ENCODE measurements around the gene CCZ1B.
"Not testable (repeated sequence)": the region's sequence is repeated elsewhere in the genome, so short reads cannot be mapped to it uniquely, and the experiment has no call there.

The CCZ1B gene

DNA sequence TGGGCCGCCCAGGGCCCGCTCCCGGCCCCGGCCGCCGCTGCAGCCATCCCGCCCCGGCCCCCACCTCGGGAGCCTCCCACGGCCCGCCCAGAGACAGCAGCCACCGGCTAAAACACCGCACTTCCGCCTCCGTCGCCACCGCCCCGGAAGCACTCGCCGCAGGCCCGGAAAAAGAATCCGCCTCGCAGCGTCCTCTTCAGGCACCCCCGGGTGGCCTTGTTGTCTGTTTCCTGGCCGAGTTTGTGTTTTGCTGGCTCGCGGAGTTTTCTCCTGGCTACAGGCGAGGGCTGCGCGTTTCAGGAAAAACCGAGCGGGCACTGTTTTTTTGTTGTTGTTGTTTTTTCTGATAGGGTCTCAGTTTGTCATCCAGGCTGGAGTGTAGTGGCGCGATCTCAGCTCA lies at the start of gene CCZ1B:
Gene CCZ1B (minus strand): TSS at position 125 of the 400 bp plus-strand sequence. CDS start 78 bp downstream, at position 47.
- DNase-seq = peak; percentile 25

GRCh38 chr7:6875022-6875421 lies 48.9 kb upstream of the CCZ1B start:
- not testable (repeated sequence) for DNase-seq

DNA sequence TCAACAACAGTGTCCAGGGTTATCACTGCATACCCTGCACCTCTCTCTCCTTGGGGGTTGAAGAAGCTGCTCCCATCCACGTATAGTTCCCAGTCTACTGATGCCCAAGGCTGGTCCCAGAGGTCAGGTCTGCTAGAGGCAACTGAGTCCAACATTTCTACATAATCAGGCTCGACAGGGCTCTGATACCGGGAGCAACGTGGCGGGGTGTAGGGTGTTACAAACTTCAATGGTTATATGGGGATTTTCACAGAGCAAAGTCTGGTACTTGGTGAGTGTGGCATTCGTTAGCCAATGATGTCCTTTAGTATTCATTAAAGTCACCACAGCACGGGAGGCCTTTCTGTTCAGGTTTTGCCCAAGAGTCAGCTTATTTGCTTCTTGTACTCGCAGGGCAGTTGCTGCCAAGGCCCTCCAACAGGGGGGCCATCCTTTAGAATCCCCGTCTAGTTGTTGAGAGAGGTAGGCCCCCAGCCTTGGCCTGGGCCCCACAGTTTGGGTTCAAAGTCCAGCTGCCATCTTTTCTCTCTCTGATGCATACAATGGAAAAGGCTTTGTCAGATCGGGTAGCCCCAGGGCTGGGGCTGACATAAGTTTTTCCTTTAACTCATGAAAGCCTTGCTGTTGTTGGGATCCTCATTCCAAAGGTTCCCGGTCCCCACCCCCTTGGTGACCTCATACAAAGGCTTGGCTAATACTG lies 46.3 kb upstream of the CCZ1B start:
- not testable (repeated sequence) for DNase-seq

GRCh38 chr7:6871421-6872144 lies 45.5 kb upstream of the CCZ1B start:
- not testable (repeated sequence) for DNase-seq

DNA sequence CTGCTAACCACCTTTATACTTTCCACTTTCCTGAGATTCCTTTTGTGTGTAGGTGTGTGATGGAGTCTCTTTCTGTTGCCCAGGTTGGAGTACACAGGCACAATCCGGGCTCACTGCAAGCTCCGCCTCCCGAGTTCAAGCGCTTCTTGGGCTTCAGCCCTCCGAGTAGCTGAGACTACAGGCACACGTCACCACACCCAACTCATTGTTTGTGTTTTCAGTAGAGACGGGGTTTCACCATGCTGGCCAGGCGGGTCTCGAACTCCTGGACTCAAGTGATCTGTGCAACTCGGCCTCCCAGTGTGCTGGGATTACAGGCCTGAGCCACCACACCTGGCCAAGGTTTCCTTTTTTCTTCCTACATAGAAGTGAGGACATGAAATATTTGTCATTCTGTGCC lies 38.7 kb upstream of the CCZ1B start:
- not testable (repeated sequence) for DNase-seq

GRCh38 chr7:6864188-6864587 lies 38.1 kb upstream of the CCZ1B start:
- not testable (repeated sequence) for DNase-seq

GRCh38 chr7:6862876-6863275 lies 36.8 kb upstream of the CCZ1B start:
- DNase-seq = not testable (repeated sequence)

DNA sequence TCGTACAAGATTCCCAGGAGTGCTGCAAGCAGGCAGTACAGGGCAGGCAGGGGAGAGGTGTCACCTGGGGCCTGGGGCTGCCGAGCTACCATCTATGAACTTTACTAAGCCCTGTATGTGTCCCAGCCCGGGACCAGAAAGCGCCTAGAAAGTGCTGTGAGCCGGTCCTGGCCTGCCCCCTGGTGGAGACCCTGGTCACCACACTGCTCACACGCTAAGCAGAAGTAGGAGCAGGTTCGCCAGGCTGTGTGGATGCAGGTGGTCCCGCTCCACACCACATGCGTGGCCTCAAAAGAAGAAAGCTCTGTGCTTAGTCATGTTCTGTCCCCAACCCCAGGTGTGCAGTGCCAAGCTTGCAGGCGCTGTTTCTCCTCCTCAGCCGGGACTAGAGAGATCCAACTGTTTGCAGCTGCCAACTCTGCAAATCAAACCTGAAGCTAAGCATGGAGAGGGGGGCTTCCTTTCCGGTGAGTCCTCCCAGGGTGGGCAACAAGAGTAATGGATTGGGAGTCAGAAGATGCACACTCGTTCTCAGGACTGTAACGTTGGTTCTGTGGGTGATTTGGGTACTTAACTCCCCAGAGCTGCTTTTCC lies 31.7 kb upstream of the CCZ1B start:
- peak; percentile 4 for DNase-seq

DNA sequence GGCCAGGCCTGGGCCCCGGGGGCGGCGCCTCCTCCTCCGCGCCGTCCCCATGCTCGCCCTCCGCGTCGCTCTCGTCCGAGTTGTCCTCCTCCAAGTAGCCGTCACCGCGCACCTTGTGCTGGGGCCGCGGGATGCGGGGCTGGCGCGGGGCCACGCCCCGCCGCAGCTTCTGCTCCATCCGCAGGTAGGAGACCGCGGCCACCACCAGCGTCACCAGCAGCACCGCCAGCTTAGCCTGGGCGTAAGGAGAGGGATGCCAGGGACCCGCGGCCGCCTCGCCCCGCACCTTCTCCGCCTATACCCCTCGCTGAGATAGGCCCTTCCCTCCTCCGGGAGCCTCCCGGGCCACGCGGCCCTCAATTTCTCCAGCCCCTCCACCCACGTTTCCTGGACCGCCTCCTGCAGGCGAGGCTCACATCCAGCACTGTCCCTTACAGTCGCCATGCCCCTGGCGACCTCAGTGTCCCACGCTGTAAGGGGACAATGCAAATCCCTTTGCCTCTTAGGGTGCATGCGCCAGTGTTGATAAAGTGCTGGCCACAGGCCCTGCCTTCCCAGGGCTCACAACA lies 29.6 kb upstream of the CCZ1B start:
- DNase-seq = not testable (repeated sequence)

DNA sequence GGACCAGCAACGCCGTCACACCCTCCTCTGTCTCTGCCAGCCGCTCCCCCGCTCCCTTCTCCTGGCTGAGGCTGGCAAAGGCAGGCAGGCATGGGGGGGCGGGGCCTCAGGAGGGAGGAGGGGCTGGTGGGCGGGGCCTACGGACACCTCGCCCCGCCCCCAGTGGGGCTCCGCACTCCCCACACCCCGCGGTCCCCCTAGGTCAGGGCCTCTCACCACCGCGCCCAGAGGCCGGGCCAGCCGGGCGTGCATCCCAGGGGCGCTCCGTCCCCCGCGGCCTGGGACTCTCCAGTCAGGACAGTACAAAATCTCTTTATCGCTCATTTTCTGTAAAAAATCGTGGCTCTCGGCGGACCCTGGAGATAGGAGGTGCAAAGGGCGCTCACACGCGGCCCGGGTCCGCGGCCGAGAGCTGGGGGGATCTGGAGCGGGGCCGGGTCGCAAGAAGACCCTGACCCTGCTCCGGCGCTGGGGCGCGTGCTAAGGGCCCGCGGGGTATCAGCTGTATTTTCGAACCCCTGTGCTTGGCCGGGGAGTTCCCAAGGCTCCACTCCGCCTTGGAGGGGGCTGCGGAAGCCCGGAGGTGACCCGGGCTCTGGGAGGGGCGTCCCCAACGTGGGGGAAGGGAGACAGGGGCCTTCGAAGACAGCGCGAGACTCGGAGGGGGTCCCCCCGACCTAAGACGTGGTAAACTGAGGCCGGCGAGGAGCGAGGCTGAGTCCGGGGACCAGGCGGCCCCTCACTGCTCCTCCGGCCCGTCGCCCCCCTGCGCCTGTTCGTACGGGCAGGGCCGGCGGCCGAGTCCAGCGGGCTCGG lies 28.9 kb upstream of the CCZ1B start:
- not testable (repeated sequence) for DNase-seq

- DNase-seq = not testable (repeated sequence)
Observed at GRCh38 chr7:6853681-6854080, 27.6 kb upstream of the CCZ1B start.

- DNase-seq = not testable (repeated sequence)
Observed at GRCh38 chr7:6849127-6849526, 23.1 kb upstream of the CCZ1B start.

DNA sequence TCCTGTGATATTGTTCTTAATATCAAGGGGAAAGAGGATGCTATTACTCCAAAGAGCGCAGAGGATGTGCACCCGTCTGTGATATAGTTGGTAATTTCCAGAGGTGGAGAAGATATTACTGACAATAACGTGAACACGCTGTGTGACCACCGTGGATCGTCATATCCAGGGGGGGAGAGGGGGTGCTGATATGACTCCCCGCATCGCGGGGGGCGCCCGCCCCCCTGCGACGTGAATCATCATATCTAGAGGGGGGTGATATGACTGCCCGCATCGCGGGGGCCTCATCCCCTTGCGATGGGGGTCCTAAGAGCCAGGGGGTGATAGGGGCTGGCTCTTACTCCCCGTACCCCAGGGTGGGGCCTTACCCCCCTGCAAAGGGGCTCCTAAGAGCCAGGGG lies 21.7 kb upstream of the CCZ1B start:
- DNase-seq = not testable (repeated sequence)

DNA sequence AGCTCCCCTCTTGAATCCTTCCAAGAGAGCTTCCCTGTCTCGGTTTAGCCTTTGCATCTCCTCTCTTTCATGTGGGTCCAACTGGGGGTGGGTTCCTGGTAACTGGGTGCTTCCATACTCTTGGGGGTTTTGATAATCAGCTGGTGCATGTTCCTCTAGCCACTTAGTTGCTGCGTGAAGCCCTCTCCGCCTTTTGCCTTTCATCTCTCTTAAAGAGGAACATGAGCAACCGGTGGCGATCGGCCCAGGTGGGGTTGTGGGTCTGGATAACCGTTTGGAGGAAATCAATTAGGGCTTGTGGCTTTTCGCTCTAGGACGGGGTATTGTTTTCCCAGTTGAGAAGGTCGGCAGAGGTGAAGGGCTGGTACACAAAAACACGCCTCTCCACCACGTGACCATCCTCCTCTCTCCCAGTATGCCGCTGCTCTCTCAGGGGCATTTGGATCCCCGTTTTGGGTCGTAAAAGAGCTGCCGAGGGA lies 19.9 kb upstream of the CCZ1B start:
- not testable (repeated sequence) for DNase-seq

DNA sequence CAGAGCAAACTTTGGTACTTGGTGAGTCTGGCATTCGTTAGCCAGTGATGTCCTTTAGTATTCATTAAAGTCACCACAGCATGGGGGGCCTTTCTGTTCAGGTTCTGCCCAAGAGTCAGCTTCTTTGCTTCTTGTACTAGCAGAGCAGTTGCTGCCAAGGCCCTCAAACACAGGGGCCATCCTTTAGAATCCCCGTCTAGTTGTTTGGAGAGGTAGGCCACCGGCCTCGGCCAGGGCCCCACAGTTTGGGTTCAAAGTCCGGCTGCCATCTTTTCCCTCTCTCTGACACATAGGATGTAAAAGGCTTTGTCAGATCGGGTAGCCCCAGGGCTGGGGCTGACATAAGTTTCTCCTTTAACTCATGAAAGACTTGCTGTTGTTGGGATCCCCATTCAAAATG lies 17.6 kb upstream of the CCZ1B start:
- DNase-seq = not testable (repeated sequence)

GRCh38 chr7:6843092-6843491 lies 17.0 kb upstream of the CCZ1B start:
- DNase-seq = not testable (repeated sequence)

- DNase-seq = not testable (repeated sequence)
Observed at GRCh38 chr7:6842278-6842921, 16.3 kb upstream of the CCZ1B start.

- DNase-seq = not testable (repeated sequence)
Observed at GRCh38 chr7:6837081-6837480, 11.0 kb upstream of the CCZ1B start.

DNA sequence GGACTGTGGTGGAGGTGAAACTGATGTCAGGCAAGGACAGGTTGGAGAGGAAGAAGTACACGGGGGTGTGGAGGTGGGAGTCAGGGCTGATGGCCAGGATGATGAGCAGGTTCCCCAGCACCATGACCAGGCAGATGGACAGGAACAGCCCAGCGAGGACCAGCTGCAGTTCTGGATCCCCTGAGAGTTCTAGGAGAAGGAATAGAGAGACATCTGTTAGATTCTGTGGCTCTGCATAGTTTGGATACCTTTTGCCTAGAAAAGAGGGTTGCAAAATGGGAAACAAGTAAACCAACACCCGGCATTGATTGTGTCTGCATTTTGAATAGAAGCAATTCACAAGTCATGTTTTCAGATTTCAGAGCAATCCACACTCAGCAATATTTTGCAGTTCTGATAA lies 9.4 kb upstream of the CCZ1B start:
- DNase-seq = not testable (repeated sequence)

DNA sequence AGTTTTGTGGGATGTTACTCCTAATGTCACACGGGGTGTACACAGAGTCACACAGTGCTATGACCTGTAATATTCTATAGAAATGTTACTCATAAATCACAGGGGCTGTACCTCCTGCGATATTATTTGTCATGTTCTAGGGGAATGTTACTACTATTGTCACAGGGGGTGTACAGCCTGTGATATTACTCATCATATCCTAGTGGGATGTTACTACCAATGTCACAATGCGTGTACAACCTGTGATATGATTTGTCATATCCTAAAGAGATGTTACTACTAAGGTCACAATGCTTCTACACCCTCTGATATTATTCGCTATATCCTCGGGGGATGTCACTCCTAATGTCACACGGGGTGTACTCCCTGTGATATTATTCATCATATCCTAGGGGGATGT lies 7.6 kb upstream of the CCZ1B start:
- no peak for DNase-seq

DNA sequence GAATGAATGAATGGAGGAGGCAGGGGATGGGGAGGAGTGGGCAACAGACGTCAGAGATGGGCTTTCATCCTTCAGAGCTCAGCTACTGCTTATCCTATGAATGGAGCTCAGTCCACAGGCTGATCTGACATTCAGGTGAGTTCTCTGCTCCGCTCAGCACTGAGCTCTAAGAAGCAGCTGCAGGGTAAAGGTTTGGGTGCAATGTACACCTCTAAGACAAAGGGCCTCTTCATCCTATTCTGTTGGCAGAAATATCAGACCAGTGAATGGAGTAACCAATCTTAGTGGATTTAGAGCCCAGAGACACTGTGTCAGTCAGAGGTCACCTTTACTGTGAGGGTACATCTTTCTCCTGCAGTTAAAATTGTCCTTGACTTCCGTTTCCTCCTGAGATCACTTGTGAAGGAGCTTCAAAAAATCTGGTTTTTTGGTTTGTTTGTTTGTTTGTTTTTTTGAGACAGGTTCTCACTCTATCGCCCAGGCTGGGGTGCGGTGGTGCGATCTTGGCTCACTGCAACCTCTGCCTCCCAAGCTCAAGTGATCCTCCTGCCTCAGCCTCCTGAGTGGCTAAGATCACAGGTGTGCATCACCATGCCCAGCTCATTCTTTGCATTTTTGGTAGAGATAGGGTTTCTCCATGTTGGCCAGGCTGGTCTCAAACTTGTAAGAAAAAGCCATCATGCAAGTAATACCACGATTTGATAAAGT lies 5.1 kb upstream of the CCZ1B start:
- no peak for DNase-seq

All from NCI-H2029 treated with DMSO at 0.1 percent for 48 hours (cell line).